WTC11 (cell line): ENCODE results near the gene PUDP. TPM values are rescaled to one million over a fixed set of nuclear protein-coding genes. Genes with fewer than 3 reads are reported as not detected.

Experiments
- ATAC-seq: fragments of 200-7000 bp; cut with Tn5 transposase; 2 replicates; pipeline ENCODE4 v1.10.0; 2021; ENCODE audit warnings: mild to moderate bottlenecking, moderate library complexity
- CTCF ChIA-PET: fragments of 300-600 bp; sonication (Branson Sonifier 250); formaldehyde crosslinking; loops from one replicate; lab custom pipeline; 2021; ENCODE audit warnings: antibody characterized with exemption; lab: Charles Lee
- POLR2A ChIA-PET: fragments of 350-600 bp; sonication (Branson Sonifier 250); formaldehyde crosslinking; loops from one replicate; lab custom pipeline; 2021; ENCODE audit warnings: antibody characterized with exemption; lab: Charles Lee
- DNase-seq: peaks from one replicate; pipeline ENCODE4 v3.0.0; 2021; ENCODE audit warnings: low spot score
- H3K27ac Mint-ChIP-seq: 2 replicates; pipeline ENCODE4 v1.8.0; 2021; ENCODE audit warnings: mixed read lengths
- H3K27me3 Mint-ChIP-seq: 2 replicates; pipeline ENCODE4 v1.8.0; 2021; ENCODE audit warnings: low read depth, mild to moderate bottlenecking, moderate library complexity, mixed read lengths
- H3K36me3 Mint-ChIP-seq: 2 replicates; pipeline ENCODE4 v1.8.0; 2021; ENCODE audit warnings: mixed read lengths
- H3K4me1 Mint-ChIP-seq: 2 replicates; pipeline ENCODE4 v1.8.0; 2022; ENCODE audit warnings: mixed read lengths
- H3K4me3 Mint-ChIP-seq: 2 replicates; pipeline ENCODE4 v1.8.0; 2021; ENCODE audit warnings: mild to moderate bottlenecking, moderate library complexity, mixed read lengths
- H3K9me3 Mint-ChIP-seq: 2 replicates; pipeline ENCODE4 v1.8.0; 2021; ENCODE audit warnings: mixed read lengths
- E2F5 ChIP-seq: sonication (generic); formaldehyde crosslinking; IDR thresholded peaks from 2 replicates; pipeline ENCODE4 v1.8.1; 2022; ENCODE audit warnings: mild to moderate bottlenecking, moderate library complexity, missing genetic modification reagents
- ELF4 ChIP-seq: sonication (generic); formaldehyde crosslinking; IDR thresholded peaks from 2 replicates; pipeline ENCODE4 v1.8.1; 2022; ENCODE audit warnings: low read depth, mild to moderate bottlenecking, moderate library complexity, missing genetic modification reagents
- ERG ChIP-seq: fragments of 250-450 bp; sonication (Bioruptor Pico); IDR thresholded peaks from 2 replicates; pipeline ENCODE4 v1.8.0; 2021; ENCODE audit warnings: mild to moderate bottlenecking
- JAZF1 ChIP-seq: fragments of 250-450 bp; sonication (Bioruptor Pico); IDR thresholded peaks from 2 replicates; pipeline ENCODE4 v1.9.0; 2021; ENCODE audit warnings: moderate library complexity, mild to moderate bottlenecking, inconsistent platforms
- JUN ChIP-seq: sonication (generic); formaldehyde crosslinking; IDR thresholded peaks from 2 replicates; pipeline ENCODE4 v1.8.0; 2023; ENCODE audit warnings: mild to moderate bottlenecking, missing genetic modification reagents
- NFATC4 ChIP-seq: fragments of 250-450 bp; sonication (Bioruptor Pico); IDR thresholded peaks from 2 replicates; pipeline ENCODE4 v1.9.0; 2021; ENCODE audit warnings: mild to moderate bottlenecking
- NFYB ChIP-seq: sonication (generic); formaldehyde crosslinking; conservative IDR thresholded peaks from 2 replicates; pipeline ENCODE4 v1.8.0; 2022; ENCODE audit warnings: low read depth, missing genetic modification reagents
- NR1H2 ChIP-seq: sonication (generic); formaldehyde crosslinking; IDR thresholded peaks from 2 replicates; pipeline ENCODE4 v1.9.0; 2021; ENCODE audit warnings: mild to moderate bottlenecking, moderate library complexity, missing genetic modification reagents
- SMAD4 ChIP-seq: sonication (generic); formaldehyde crosslinking; IDR thresholded peaks from 2 replicates; pipeline ENCODE4 v1.8.0; 2022; ENCODE audit warnings: mild to moderate bottlenecking, missing genetic modification reagents
- SP1 ChIP-seq: sonication (generic); formaldehyde crosslinking; conservative IDR thresholded peaks from 2 replicates; pipeline ENCODE4 v1.8.1; 2022; ENCODE audit warnings: missing genetic modification reagents
- TCF7 ChIP-seq: sonication (generic); formaldehyde crosslinking; IDR thresholded peaks from 2 replicates; pipeline ENCODE4 v1.8.0; 2022; ENCODE audit warnings: mild to moderate bottlenecking, low read depth, missing genetic modification reagents, moderate library complexity
- TEAD4 ChIP-seq: sonication (generic); formaldehyde crosslinking; IDR thresholded peaks from 2 replicates; pipeline ENCODE4 v1.8.0; 2022; ENCODE audit warnings: mild to moderate bottlenecking, missing genetic modification reagents
- USF1 ChIP-seq: sonication (generic); formaldehyde crosslinking; IDR thresholded peaks from 2 replicates; pipeline ENCODE4 v1.8.0; 2022; ENCODE audit warnings: mild to moderate bottlenecking, missing genetic modification reagents
- ZNF121 ChIP-seq: sonication (generic); formaldehyde crosslinking; IDR thresholded peaks from 2 replicates; pipeline ENCODE4 v1.8.0; 2023; ENCODE audit warnings: missing genetic modification reagents
- ZNF232 ChIP-seq: sonication (generic); formaldehyde crosslinking; IDR thresholded peaks from 2 replicates; pipeline ENCODE4 v1.8.0; 2022; ENCODE audit warnings: mild to moderate bottlenecking, missing genetic modification reagents
- ZNF396 ChIP-seq: fragments of 250-450 bp; sonication (Bioruptor Pico); IDR thresholded peaks from 2 replicates; pipeline ENCODE4 v1.8.0; 2021; ENCODE audit warnings: mild to moderate bottlenecking, moderate library complexity, borderline replicate concordance
- ZNF416 ChIP-seq: fragments of 250-450 bp; sonication (Bioruptor Pico); IDR thresholded peaks from 2 replicates; pipeline ENCODE4 v1.9.0; 2021; ENCODE audit warnings: mild to moderate bottlenecking, inconsistent platforms
- ZNF532 ChIP-seq: fragments of 250-450 bp; sonication (Bioruptor Pico); IDR thresholded peaks from 2 replicates; pipeline ENCODE4 v1.9.0; 2021; ENCODE audit warnings: mild to moderate bottlenecking, borderline replicate concordance
- total RNA-seq: library from RNA; stranded (reverse); gene quantifications from 3 replicates; pipeline ENCODE4 v1.2.3, GENCODE V29; 2021
- TF ChIP-seq, protein P1 (sequence below): sonication (generic); formaldehyde crosslinking; IDR thresholded peaks from 2 replicates; pipeline ENCODE4 v1.8.0; 2022; ENCODE audit warnings: mild to moderate bottlenecking, missing genetic modification reagents
- TF ChIP-seq, protein P2 (sequence below): sonication (generic); formaldehyde crosslinking; IDR thresholded peaks from 2 replicates; pipeline ENCODE4 v1.8.1; 2023; ENCODE audit warnings: mild to moderate bottlenecking, missing genetic modification reagents

The PUDP gene
- total RNA-seq, 1 experiment from 2014 or later = 20.8 TPM

DNA sequence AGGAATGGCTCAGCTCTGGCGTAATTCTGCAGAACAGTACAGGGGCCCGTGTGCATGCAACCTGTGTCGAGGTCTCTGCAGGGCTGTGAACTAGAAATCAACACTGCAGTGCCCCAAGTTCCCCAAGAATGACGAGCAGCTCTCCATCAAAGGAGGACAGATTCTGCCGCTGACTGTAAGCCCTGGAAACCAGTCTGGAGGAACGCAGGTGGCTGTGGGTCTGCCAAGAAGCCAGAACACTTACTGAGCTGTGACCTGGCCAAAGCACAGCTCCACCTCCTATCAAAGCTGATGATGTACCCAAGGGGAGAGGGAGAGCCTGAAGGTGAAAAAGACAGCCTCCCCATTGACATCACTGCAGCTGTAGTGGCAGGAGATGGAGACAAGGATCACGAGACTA, 80.7 kb downstream of the PUDP start (continued):
- TF ChIP-seq ZNF416 (CRISPR knock-in tag) = no peak
- no peak for TF ChIP-seq ZNF121
- TF ChIP-seq E2F5 (CRISPR knock-in tag) = no peak
- TF ChIP-seq ERG = no peak
- no peak for TF ChIP-seq ZNF232 (CRISPR knock-in tag)

DNA sequence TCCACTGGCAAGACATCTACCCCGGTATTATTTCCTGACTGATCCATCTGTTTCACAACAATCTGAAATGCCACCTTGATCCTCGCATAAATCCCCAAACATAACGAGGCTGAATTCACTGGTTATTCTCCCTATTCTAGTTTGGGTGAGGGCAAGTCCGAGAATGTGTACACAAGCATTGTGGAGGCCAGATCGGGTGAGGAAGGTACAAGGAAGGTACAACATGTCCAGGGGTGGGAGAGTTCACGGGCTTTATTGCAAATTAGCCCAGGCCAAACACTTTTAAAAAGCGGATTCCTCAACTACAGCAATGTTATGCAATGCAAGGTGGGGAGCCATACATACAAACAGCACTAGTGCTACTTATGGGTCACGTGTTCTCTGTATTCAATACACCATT, 82.5 kb downstream of the PUDP start:
- H3K36me3 Mint-ChIP-seq = peaks cover 23% of the 10 kb centered on the region
- no peak overlapping the region for H3K27ac Mint-ChIP-seq
- ATAC-seq (no peak), DNase-seq (no peak)
- peaks cover 7% of the 10 kb centered on the region; the same call in 1 of the 2 replicates for H3K4me1 Mint-ChIP-seq
- peaks cover 6% of the 10 kb centered on the region for H3K9me3 Mint-ChIP-seq
- POLR2A ChIA-PET = no interaction called here
- H3K4me3 Mint-ChIP-seq = no peak overlapping the region
- TF ChIP-seq NR1H2 (CRISPR knock-in tag) (no peak), NFYB (no peak), JUN (CRISPR knock-in tag) (no peak), NFATC4 (CRISPR knock-in tag) (no peak), TEAD4 (no peak), SP1 (CRISPR knock-in tag) (no peak)
- TF ChIP-seq, protein P1, sequence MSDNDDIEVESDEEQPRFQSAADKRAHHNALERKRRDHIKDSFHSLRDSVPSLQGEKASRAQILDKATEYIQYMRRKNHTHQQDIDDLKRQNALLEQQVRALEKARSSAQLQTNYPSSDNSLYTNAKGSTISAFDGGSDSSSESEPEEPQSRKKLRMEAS (CRISPR knock-in tag) = no peak
- no peaks in the 10 kb centered on the region for H3K27me3 Mint-ChIP-seq
- CTCF ChIA-PET = no interaction called here

- CTCF ChIA-PET = no interaction called here
- H3K4me3 Mint-ChIP-seq = no peak overlapping the region
Measured at GRCh38 chrX:7062903-7063302, 85.0 kb downstream of the PUDP start.

More at GRCh38 chrX:7062903-7063302, 85.0 kb downstream of the PUDP start:
- Mint-ChIP-seq H3K9me3 (peaks cover 6% of the 10 kb centered on the region), H3K27me3 (no peaks in the 10 kb centered on the region), H3K4me1 (no peaks in the 10 kb centered on the region), H3K36me3 (peaks cover 19% of the 10 kb centered on the region), H3K27ac (no peak overlapping the region)
- TF ChIP-seq ELF4 (CRISPR knock-in tag) (no peak), SMAD4 (no peak), JAZF1 (no peak), USF1 (no peak), ZNF396 (CRISPR knock-in tag) (no peak), ZNF532 (CRISPR knock-in tag) (no peak), TCF7 (no peak), SP1 (CRISPR knock-in tag) (no peak)
- TF ChIP-seq, protein P2, sequence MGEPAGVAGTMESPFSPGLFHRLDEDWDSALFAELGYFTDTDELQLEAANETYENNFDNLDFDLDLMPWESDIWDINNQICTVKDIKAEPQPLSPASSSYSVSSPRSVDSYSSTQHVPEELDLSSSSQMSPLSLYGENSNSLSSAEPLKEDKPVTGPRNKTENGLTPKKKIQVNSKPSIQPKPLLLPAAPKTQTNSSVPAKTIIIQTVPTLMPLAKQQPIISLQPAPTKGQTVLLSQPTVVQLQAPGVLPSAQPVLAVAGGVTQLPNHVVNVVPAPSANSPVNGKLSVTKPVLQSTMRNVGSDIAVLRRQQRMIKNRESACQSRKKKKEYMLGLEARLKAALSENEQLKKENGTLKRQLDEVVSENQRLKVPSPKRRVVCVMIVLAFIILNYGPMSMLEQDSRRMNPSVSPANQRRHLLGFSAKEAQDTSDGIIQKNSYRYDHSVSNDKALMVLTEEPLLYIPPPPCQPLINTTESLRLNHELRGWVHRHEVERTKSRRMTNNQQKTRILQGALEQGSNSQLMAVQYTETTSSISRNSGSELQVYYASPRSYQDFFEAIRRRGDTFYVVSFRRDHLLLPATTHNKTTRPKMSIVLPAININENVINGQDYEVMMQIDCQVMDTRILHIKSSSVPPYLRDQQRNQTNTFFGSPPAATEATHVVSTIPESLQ (CRISPR knock-in tag) = no peak
- no peak for ATAC-seq
- POLR2A ChIA-PET = no interaction called here
- DNase-seq = no peak
